GM23338 (cell line): ENCODE results near the gene CRTC3. TPM values are rescaled to one million over a fixed set of nuclear protein-coding genes. Genes with fewer than 3 reads are reported as not detected.
"Not testable (repeated sequence)": the region's sequence is repeated elsewhere in the genome, so short reads cannot be mapped to it uniquely, and the experiment has no call there.

ENCODE experiments used
- ATAC-seq: fragments of 200-7000 bp; cut with Tn5 transposase; 3 replicates; pipeline ENCODE4 v1.9.1; 2020
- DNase-seq: peaks from one replicate; pipeline ENCODE4 v3.0.0-alpha.2; 2015; ENCODE audit warnings: low spot score
- H2AFZ ChIP-seq: fragments of 200-600 bp; sonication (generic); 2 replicates; pipeline ENCODE4 v1.8.0; 2016; ENCODE audit warnings: antibody characterized with exemption, mild to moderate bottlenecking, moderate library complexity
- H3F3A ChIP-seq: fragments of 200-600 bp; sonication (generic); replicated peaks from 2 replicates; pipeline ENCODE4 v1.8.0; 2017; ENCODE audit warnings: antibody characterized with exemption, mixed run types, low read depth
- H3K27ac ChIP-seq: fragments of 200-600 bp; sonication (generic); 2 replicates; pipeline ENCODE4 v1.6.1; 2016; ENCODE audit warnings: low read depth
- H3K27me3 ChIP-seq: fragments of 200-600 bp; sonication (generic); 2 replicates; pipeline ENCODE4 v1.8.0; 2016; ENCODE audit warnings: mild to moderate bottlenecking, mixed run types, moderate library complexity; ENCODE audit not compliant: insufficient read depth
- H3K36me3 ChIP-seq: fragments of 200-600 bp; sonication (generic); 2 replicates; pipeline ENCODE4 v1.8.0; 2016; ENCODE audit warnings: mild to moderate bottlenecking; ENCODE audit not compliant: insufficient read depth
- H3K4me1 ChIP-seq: fragments of 200-600 bp; sonication (generic); 2 replicates; pipeline ENCODE4 v1.8.0; 2016; ENCODE audit warnings: mild to moderate bottlenecking, moderate library complexity; ENCODE audit not compliant: insufficient read depth
- H3K4me2 ChIP-seq: fragments of 200-600 bp; sonication (generic); 2 replicates; pipeline ENCODE4 v1.7.1; 2017; ENCODE audit warnings: mixed run types
- H3K4me3 ChIP-seq: fragments of 200-600 bp; sonication (generic); 2 replicates; pipeline ENCODE4 v1.6.1; 2016; ENCODE audit warnings: mixed run types
- H3K79me2 ChIP-seq: fragments of 200-600 bp; sonication (generic); replicated peaks from 2 replicates; pipeline ENCODE4 v1.8.0; 2017; ENCODE audit warnings: mild to moderate bottlenecking; ENCODE audit not compliant: insufficient read depth
- H3K9me2 ChIP-seq: fragments of 200-600 bp; sonication (generic); 2 replicates; pipeline ENCODE4 v1.8.0; 2017; ENCODE audit not compliant: insufficient read depth
- H4K20me1 ChIP-seq: fragments of 200-600 bp; sonication (generic); replicated peaks from 2 replicates; pipeline ENCODE4 v1.8.0; 2017; ENCODE audit warnings: mild to moderate bottlenecking; ENCODE audit not compliant: insufficient read depth
- H3K27ac Mint-ChIP-seq: 2 replicates; pipeline ENCODE4 v1.8.0; 2020; ENCODE audit warnings: inconsistent platforms, mild to moderate bottlenecking, moderate library complexity, mixed read lengths
- H3K27me3 Mint-ChIP-seq: 3 replicates; pipeline ENCODE4 v1.8.0; 2022; ENCODE audit warnings: low read depth, mild to moderate bottlenecking, moderate library complexity, mixed read lengths, inconsistent platforms; ENCODE audit not compliant: insufficient read depth, poor library complexity
- H3K36me3 Mint-ChIP-seq: 3 replicates; pipeline ENCODE4 v1.8.0; 2021; ENCODE audit warnings: low read depth, mild to moderate bottlenecking, inconsistent platforms, moderate library complexity, mixed read lengths
- H3K4me1 Mint-ChIP-seq: 3 replicates; pipeline ENCODE4 v1.8.0; 2020; ENCODE audit warnings: mild to moderate bottlenecking, inconsistent platforms, mixed read lengths
- H3K4me3 Mint-ChIP-seq: 3 replicates; pipeline ENCODE4 v1.8.0; 2021; ENCODE audit warnings: moderate library complexity, mild to moderate bottlenecking, inconsistent platforms, mixed read lengths
- H3K9me3 Mint-ChIP-seq: 3 replicates; pipeline ENCODE4 v1.8.0; 2020; ENCODE audit warnings: moderate library complexity, mild to moderate bottlenecking, inconsistent platforms, mixed read lengths
- CTCF ChIP-seq, 2 experiments: fragments of 200-600 bp in 1 of 2; sonication (generic) in 1 of 2; conservative IDR thresholded peaks; 2 replicates each; pipeline versions ENCODE4 v1.5.1 to v1.6.1; 2016 to 2017; ENCODE audit warnings: antibody characterized with exemption in 2 of 2, low read depth in 2 of 2, mild to moderate bottlenecking in 2 of 2, moderate library complexity in 1 of 2
- ETS1 ChIP-seq: IDR thresholded peaks from 2 replicates; pipeline ENCODE4 v1.6.1; 2016; ENCODE audit warnings: antibody characterized with exemption
- EZH2phosphoT487 ChIP-seq: fragments of 200-600 bp; sonication (generic); IDR thresholded peaks from one replicate; pipeline ENCODE4 v1.8.1; 2018; ENCODE audit warnings: antibody characterized with exemption; ENCODE audit not compliant: unreplicated experiment
- JUNB ChIP-seq: IDR thresholded peaks from one replicate; pipeline ENCODE4 v1.6.1; 2016; ENCODE audit warnings: antibody characterized with exemption; ENCODE audit not compliant: unreplicated experiment
- POLR2AphosphoS5 ChIP-seq: IDR thresholded peaks from 2 replicates; pipeline ENCODE4 v1.6.1; 2016; ENCODE audit warnings: antibody characterized with exemption, low read depth
- REST ChIP-seq: IDR thresholded peaks from one replicate; pipeline ENCODE4 v1.6.1; 2018; ENCODE audit warnings: antibody characterized with exemption; ENCODE audit not compliant: unreplicated experiment
- ZNF114 ChIP-seq: fragments of 250-450 bp; sonication (Bioruptor Pico); IDR thresholded peaks from 2 replicates; pipeline ENCODE4 v1.5.0; 2020; ENCODE audit warnings: mild to moderate bottlenecking, moderate library complexity
- ZNF331 ChIP-seq: fragments of 250-450 bp; sonication (Bioruptor Pico); IDR thresholded peaks from 2 replicates; pipeline ENCODE4 v1.5.0; 2020; ENCODE audit warnings: low read depth, mild to moderate bottlenecking, moderate library complexity
- ZNF462 ChIP-seq: fragments of 250-450 bp; sonication (Bioruptor Pico); IDR thresholded peaks from 2 replicates; pipeline ENCODE4 v1.5.0; 2020; ENCODE audit warnings: mild to moderate bottlenecking, moderate library complexity
- polyA plus RNA-seq: library from polyadenylated mRNA; unstranded; fragments of >200 nt; fragmentation: Nextera tagmentation; extraction: Ambion mirVana; gene quantifications from 2 replicates; pipeline ENCODE4 v1.2.1, GENCODE V29; 2016
- total RNA-seq: library from RNA; depleted of rRNA; stranded (reverse); fragments of >200 nt; shearing (Covaris generic); gene quantifications from 2 replicates; pipeline ENCODE4 v1.2.3, GENCODE V29; 2014

The CRTC3 gene
- total and polyA plus RNA-seq, 2 experiments from 2014 or later, result 2.8 to 3.8 TPM

- not testable (repeated sequence) for H3K27me3 Mint-ChIP-seq, H3K27ac Mint-ChIP-seq, H2AFZ ChIP-seq, H4K20me1 ChIP-seq, H3K36me3 Mint-ChIP-seq, H3K4me1 ChIP-seq, H3K4me3 Mint-ChIP-seq, DNase-seq, H3K4me1 Mint-ChIP-seq, H3K36me3 ChIP-seq, H3K9me2 ChIP-seq, H3K9me3 Mint-ChIP-seq, H3K4me3 ChIP-seq, ATAC-seq, H3F3A ChIP-seq, H3K27me3 ChIP-seq, H3K4me2 ChIP-seq, H3K79me2 ChIP-seq, H3K27ac ChIP-seq
Measured at GRCh38 chr15:90689326-90689961, 159.7 kb downstream of the CRTC3 start.

GRCh38 chr15:90690585-90690984 is 160.9 kb downstream of the CRTC3 start:
- no peak for DNase-seq
- Mint-ChIP-seq H3K9me3 (peaks cover 3% of the 10 kb centered on the region; the same call in 1 of the 3 replicates), H3K4me3 (no peak overlapping the region), H3K27me3 (peaks cover 5% of the 10 kb centered on the region), H3K36me3 (peaks cover 2% of the 10 kb centered on the region; the same call in 1 of the 3 replicates), H3K4me1 (0 out of 3 replicates have a peak, but pooled peaks cover 2% of the 10 kb centered on the region), H3K27ac (no peak overlapping the region)
- Histone ChIP-seq H3K4me3 (no peak overlapping the region), H3K4me2 (no peak overlapping the region), H3F3A (no peaks in the 10 kb centered on the region), H3K27me3 (no peaks in the 10 kb centered on the region), H3K27ac (no peak overlapping the region), H3K9me2 (no peaks in the 10 kb centered on the region; the same call in 1 of the 2 replicates), H3K4me1 (no peaks in the 10 kb centered on the region), H3K36me3 (no peaks in the 10 kb centered on the region; the same call in 1 of the 2 replicates), H3K79me2 (no peaks in the 10 kb centered on the region), H2AFZ (no peak overlapping the region), H4K20me1 (no peaks in the 10 kb centered on the region)
- ATAC-seq, result no peak
- TF ChIP-seq REST, result no peak
- TF ChIP-seq EZH2phosphoT487, result no peak
- no peak for TF ChIP-seq POLR2AphosphoS5
- TF ChIP-seq CTCF (conservative IDR thresholded peaks at IDR 0.05; ENCODE audit: low read depth in 2 of 2), result no peak
- no peak for TF ChIP-seq JUNB
- no peak for TF ChIP-seq ZNF462 (CRISPR knock-in tag)
- TF ChIP-seq ETS1, result no peak
- no peak for TF ChIP-seq ZNF331 (CRISPR knock-in tag)
- no peak for TF ChIP-seq ZNF114 (CRISPR knock-in tag)
